Pulmonary artery endothelial cell (primary cell): Measurements from ENCODE around the gene RNF13. TPM values are rescaled to one million over a fixed set of nuclear protein-coding genes. Genes with fewer than 3 reads are reported as not detected.
"Not testable (repeated sequence)": the region's sequence is repeated elsewhere in the genome, so short reads cannot be mapped to it uniquely, and the experiment has no call there.

ENCODE experiments used
- DNase-seq: peaks from one replicate; pipeline ENCODE4 v3.0.0-alpha.2; 2011; ENCODE audit warnings: low read depth, low spot score
- total RNA-seq: library from RNA; depleted of rRNA; stranded (reverse); fragments of >200 nt; gene quantifications from 2 replicates; pipeline ENCODE4 v1.2.3, GENCODE V29; 2014

The RNF13 gene
- total RNA-seq, 1 donor from 2014 or later, result 40.4 TPM

GRCh38 chr3:149839469-149839868 lies 26.5 kb downstream of the RNF13 start:
- not testable (repeated sequence) for DNase-seq

- DNase-seq, result no peak
Measured at GRCh38 chr3:149839896-149840295, 26.9 kb downstream of the RNF13 start.

- no peak for DNase-seq
Measured at GRCh38 chr3:149843502-149843901, 30.5 kb downstream of the RNF13 start.

- no peak for DNase-seq
Measured at GRCh38 chr3:149844091-149844490, 31.1 kb downstream of the RNF13 start.

- DNase-seq, result no peak
Measured at GRCh38 chr3:149845570-149846244, 32.7 kb downstream of the RNF13 start.

GRCh38 chr3:149848238-149848637 lies 35.2 kb downstream of the RNF13 start:
- no peak for DNase-seq

- DNase-seq, result no peak
Measured at GRCh38 chr3:149848688-149849087, 35.7 kb downstream of the RNF13 start.

- DNase-seq, result no peak
Measured at GRCh38 chr3:149850787-149851584, 38.0 kb downstream of the RNF13 start.

- no peak for DNase-seq
Measured at GRCh38 chr3:149858911-149859310, 45.9 kb downstream of the RNF13 start.

GRCh38 chr3:149860881-149861280 lies 47.9 kb downstream of the RNF13 start:
- no peak for DNase-seq

GRCh38 chr3:149867563-149867962 lies 54.5 kb downstream of the RNF13 start:
- no peak for DNase-seq

GRCh38 chr3:149871855-149872254 lies 58.8 kb downstream of the RNF13 start:
- no peak for DNase-seq

GRCh38 chr3:149872589-149872988 lies 59.6 kb downstream of the RNF13 start:
- DNase-seq, result no peak

GRCh38 chr3:149877668-149878067 lies 64.7 kb downstream of the RNF13 start:
- DNase-seq, result no peak

- DNase-seq, result peak; percentile 11
Measured at GRCh38 chr3:149879872-149880271, 66.9 kb downstream of the RNF13 start.

- DNase-seq, result no peak
Measured at GRCh38 chr3:149881879-149882278, 68.9 kb downstream of the RNF13 start.

GRCh38 chr3:149883134-149883533 lies 70.1 kb downstream of the RNF13 start:
- DNase-seq, result no peak

- not testable (repeated sequence) for DNase-seq
Measured at GRCh38 chr3:149883860-149884259, 70.8 kb downstream of the RNF13 start.

GRCh38 chr3:149884848-149885247 lies 71.8 kb downstream of the RNF13 start:
- not testable (repeated sequence) for DNase-seq

GRCh38 chr3:149886957-149887356 lies 73.9 kb downstream of the RNF13 start:
- no peak for DNase-seq

- no peak for DNase-seq
Measured at GRCh38 chr3:149891621-149892020, 78.6 kb downstream of the RNF13 start.

GRCh38 chr3:149892371-149892770 lies 79.4 kb downstream of the RNF13 start:
- no peak for DNase-seq

GRCh38 chr3:149894205-149894604 lies 81.2 kb downstream of the RNF13 start:
- no peak for DNase-seq
